ENCODE results near the gene LPP. TPM values are rescaled to one million over a fixed set of nuclear protein-coding genes. Genes with fewer than 3 reads are reported as not detected.

Gene LPP
- total RNA-seq, 4 donors from 2014 or later, result 141 to 248 (median 185) TPM

- TF ChIP-seq, protein P1, sequence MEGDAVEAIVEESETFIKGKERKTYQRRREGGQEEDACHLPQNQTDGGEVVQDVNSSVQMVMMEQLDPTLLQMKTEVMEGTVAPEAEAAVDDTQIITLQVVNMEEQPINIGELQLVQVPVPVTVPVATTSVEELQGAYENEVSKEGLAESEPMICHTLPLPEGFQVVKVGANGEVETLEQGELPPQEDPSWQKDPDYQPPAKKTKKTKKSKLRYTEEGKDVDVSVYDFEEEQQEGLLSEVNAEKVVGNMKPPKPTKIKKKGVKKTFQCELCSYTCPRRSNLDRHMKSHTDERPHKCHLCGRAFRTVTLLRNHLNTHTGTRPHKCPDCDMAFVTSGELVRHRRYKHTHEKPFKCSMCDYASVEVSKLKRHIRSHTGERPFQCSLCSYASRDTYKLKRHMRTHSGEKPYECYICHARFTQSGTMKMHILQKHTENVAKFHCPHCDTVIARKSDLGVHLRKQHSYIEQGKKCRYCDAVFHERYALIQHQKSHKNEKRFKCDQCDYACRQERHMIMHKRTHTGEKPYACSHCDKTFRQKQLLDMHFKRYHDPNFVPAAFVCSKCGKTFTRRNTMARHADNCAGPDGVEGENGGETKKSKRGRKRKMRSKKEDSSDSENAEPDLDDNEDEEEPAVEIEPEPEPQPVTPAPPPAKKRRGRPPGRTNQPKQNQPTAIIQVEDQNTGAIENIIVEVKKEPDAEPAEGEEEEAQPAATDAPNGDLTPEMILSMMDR (IDR thresholded peaks at IDR 0.05; ENCODE audit: low read depth), result no peak
Observed at GRCh38 chr3:188352196-188352927, 198.4 kb downstream of the LPP start.

GRCh38 chr3:188353426-188353825 is 199.5 kb downstream of the LPP start:
- TF ChIP-seq, protein P1 (IDR thresholded peaks at IDR 0.05; ENCODE audit: low read depth), result no peak

- TF ChIP-seq, protein P1 (IDR thresholded peaks at IDR 0.05; ENCODE audit: low read depth), result no peak
Observed at GRCh38 chr3:188358787-188359493, 205.0 kb downstream of the LPP start.

DNA sequence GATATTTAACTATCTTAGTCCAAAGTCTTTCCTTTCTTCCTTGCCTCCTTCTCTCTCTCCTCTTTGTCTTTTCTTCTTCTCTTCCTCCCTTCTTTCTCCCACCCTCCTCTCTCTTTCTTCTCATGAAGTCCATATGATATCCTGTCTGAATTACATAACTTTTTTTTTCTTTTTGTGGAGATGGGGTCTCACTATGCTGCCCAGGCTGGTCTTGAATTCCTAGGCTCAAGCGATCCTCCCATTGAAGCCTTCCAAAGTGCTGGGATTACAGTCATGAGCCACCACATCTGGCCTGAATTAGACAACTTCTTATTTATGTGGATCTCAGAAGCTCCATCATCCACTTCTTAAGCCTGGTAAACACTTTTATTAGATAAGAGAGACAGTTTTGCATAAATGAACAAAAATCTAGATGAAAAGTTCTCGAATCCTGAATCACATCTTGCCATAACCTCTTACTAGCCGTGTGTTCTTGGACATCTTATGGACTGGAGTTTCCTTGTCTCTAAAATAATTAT is 206.5 kb downstream of the LPP start:
- TF ChIP-seq, protein P1 (IDR thresholded peaks at IDR 0.05; ENCODE audit: low read depth), result no peak

DNA sequence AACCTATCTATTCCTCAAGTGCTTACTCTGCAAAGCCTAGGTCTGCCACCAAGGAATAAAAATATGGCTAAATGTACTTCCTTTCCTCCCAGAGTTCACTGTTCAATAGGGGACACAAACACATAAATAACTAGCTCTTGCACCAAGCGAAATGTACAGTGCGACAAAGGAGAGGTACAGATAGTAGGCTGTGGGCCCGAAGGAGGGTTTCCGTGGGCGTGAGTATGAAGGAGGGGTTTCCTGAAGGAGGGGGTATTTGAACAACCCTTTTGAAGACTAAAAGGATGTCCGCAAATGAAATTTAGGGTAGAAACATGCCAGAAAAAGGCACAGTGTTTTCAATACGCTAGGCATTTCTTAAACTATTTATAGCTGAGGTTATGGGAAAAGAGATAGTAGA is 207.9 kb downstream of the LPP start:
- TF ChIP-seq, protein P1 (IDR thresholded peaks at IDR 0.05; ENCODE audit: low read depth), result no peak

DNA sequence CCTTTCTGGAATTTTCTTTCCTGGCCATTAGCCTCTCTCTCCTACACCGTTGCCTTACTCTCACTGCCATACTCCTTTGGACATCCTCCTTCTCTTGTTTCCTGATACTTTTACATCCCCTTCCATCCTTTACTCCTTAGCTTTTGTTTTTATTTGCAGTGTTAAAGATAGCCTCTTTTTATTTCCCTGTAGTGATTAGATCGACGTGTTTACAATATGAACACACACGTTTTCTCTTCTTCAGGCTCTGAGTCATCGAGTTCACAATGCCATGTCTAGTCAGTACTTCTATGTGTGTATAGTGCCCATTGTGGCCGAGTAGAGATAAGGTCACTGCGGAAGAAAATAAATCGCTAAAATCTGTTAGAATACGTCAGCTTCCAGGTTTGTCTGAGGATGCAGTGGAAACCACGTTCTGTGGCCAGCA is 208.5 kb downstream of the LPP start:
- TF ChIP-seq, protein P1 (IDR thresholded peaks at IDR 0.05; ENCODE audit: low read depth), result no peak

DNA sequence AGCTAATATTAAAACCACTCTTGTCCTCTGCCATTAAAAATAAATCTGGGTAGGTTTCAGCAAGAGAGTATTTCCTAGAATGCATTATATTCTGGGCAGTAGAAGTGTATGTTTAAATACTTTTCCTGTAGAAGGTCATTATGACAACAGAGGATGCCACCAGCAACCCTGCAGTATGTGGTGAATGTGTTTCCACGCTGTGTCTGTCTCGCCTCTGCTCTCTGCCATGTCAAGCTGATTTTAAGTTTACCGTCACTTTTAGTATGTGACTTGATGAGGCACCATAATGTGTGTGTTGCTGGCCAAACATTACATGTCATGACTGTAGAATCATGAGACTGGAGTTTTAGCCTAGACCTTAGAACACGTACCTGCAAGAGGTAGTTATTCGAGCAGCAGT is 211.2 kb downstream of the LPP start:
- TF ChIP-seq, protein P1 (IDR thresholded peaks at IDR 0.05; ENCODE audit: low read depth), result no peak
